Trophoblast cell (in vitro differentiated cells and primary cell): Measurements from ENCODE around the gene RASAL2.

Experiments
- DNase-seq, 2 donors: peaks; one replicate each; pipeline ENCODE4 v3.0.0-alpha.2; 2016
- H2AFZ ChIP-seq: 2 replicates; pipeline ENCODE4 v1.6.1; 2013; ENCODE audit warnings: low read length, moderate library complexity, mild to moderate bottlenecking; ENCODE audit not compliant: insufficient read depth, poor library complexity
- H2AK5ac ChIP-seq: 2 replicates; pipeline ENCODE4 v1.6.1; 2013; ENCODE audit warnings: mild to moderate bottlenecking, low read length
- H2BK120ac ChIP-seq: 2 replicates; pipeline ENCODE4 v1.6.1; 2013; ENCODE audit warnings: low read length, mild to moderate bottlenecking, moderate library complexity; ENCODE audit not compliant: insufficient read depth, poor library complexity
- H2BK12ac ChIP-seq: 2 replicates; pipeline ENCODE4 v1.6.1; 2013; ENCODE audit warnings: mild to moderate bottlenecking, low read length, moderate library complexity
- H2BK5ac ChIP-seq: 2 replicates; pipeline ENCODE4 v1.6.1; 2013; ENCODE audit warnings: low read length, low read depth, moderate library complexity, mild to moderate bottlenecking; ENCODE audit not compliant: poor library complexity
- H3K14ac ChIP-seq: 2 replicates; pipeline ENCODE4 v1.6.1; 2013; ENCODE audit warnings: mild to moderate bottlenecking, low read length
- H3K18ac ChIP-seq: 2 replicates; pipeline ENCODE4 v1.6.1; 2013; ENCODE audit warnings: mild to moderate bottlenecking, low read length
- H3K23ac ChIP-seq: 2 replicates; pipeline ENCODE4 v1.6.1; 2013; ENCODE audit warnings: low read length
- H3K27ac ChIP-seq: 2 replicates; pipeline ENCODE4 v1.5.1; 2013; ENCODE audit warnings: low read depth, mild to moderate bottlenecking, inconsistent platforms, low read length, moderate library complexity
- H3K27me3 ChIP-seq: 2 replicates; pipeline ENCODE4 v1.6.1; 2013; ENCODE audit warnings: inconsistent platforms, mild to moderate bottlenecking, low read length, moderate library complexity; ENCODE audit not compliant: insufficient read depth
- H3K36me3 ChIP-seq, 2 experiments: 1 replicate in 1 of 2; 2 replicates in 1 of 2; pipeline ENCODE4 v1.6.1; 2013; ENCODE audit warnings: low read length in 2 of 2, mild to moderate bottlenecking in 2 of 2, moderate library complexity in 1 of 2; ENCODE audit not compliant: insufficient read depth in 2 of 2, control insufficient read depth in 1 of 2
- H3K4ac ChIP-seq: 2 replicates; pipeline ENCODE4 v1.6.1; 2013; ENCODE audit warnings: low read depth, mild to moderate bottlenecking, low read length, moderate library complexity
- H3K4me1 ChIP-seq, 2 experiments: 1 replicate in 1 of 2; 2 replicates in 1 of 2; pipeline ENCODE4 v1.6.1; 2013; ENCODE audit warnings: low read length in 2 of 2, mild to moderate bottlenecking in 2 of 2, moderate library complexity in 1 of 2; ENCODE audit not compliant: insufficient read depth in 2 of 2, control insufficient read depth in 1 of 2
- H3K4me2 ChIP-seq: 2 replicates; pipeline ENCODE4 v1.6.1; 2013; ENCODE audit warnings: inconsistent platforms, mild to moderate bottlenecking, low read length, moderate library complexity
- H3K4me3 ChIP-seq: 2 replicates; pipeline ENCODE4 v1.5.1; 2013; ENCODE audit warnings: mild to moderate bottlenecking, low read depth, low read length, inconsistent platforms
- H3K79me1 ChIP-seq: one replicate; pipeline ENCODE4 v1.6.1; 2013; ENCODE audit warnings: low read length
- H3K79me2 ChIP-seq: 2 replicates; pipeline ENCODE4 v1.6.1; 2013; ENCODE audit warnings: low read length, mild to moderate bottlenecking; ENCODE audit not compliant: control insufficient read depth, insufficient read depth, poor library complexity
- H3K9ac ChIP-seq: 2 replicates; pipeline ENCODE4 v1.6.1; 2013; ENCODE audit warnings: mild to moderate bottlenecking, low read length
- H3K9me3 ChIP-seq: 2 replicates; pipeline ENCODE4 v1.6.1; 2013; ENCODE audit warnings: low read depth, mild to moderate bottlenecking, control low read depth, inconsistent platforms, low read length; ENCODE audit not compliant: insufficient read depth
- H4K12ac ChIP-seq: 2 replicates; pipeline ENCODE4 v1.6.1; 2013; ENCODE audit warnings: low read depth, mild to moderate bottlenecking, low read length, moderate library complexity
- H4K8ac ChIP-seq: 2 replicates; pipeline ENCODE4 v1.6.1; 2013; ENCODE audit warnings: low read depth, mild to moderate bottlenecking, low read length, moderate library complexity
- H4K91ac ChIP-seq: one replicate; pipeline ENCODE4 v1.6.1; 2013; ENCODE audit warnings: low read depth, mild to moderate bottlenecking, low read length, moderate library complexity
- WGBS: extraction: QIAGEN DNeasy Blood & Tissue Kit; methylation state at CpG from one replicate; pipeline ENCODE4 v1.1.7; 2013; ENCODE audit warnings: missing lambda C conversion rate; ENCODE audit not compliant: insufficient read length, insufficient coverage; ENCODE audit errors: extremely low coverage; 5-methylcytosine and 5-hydroxymethylcytosine counted together

The RASAL2 gene

DNA sequence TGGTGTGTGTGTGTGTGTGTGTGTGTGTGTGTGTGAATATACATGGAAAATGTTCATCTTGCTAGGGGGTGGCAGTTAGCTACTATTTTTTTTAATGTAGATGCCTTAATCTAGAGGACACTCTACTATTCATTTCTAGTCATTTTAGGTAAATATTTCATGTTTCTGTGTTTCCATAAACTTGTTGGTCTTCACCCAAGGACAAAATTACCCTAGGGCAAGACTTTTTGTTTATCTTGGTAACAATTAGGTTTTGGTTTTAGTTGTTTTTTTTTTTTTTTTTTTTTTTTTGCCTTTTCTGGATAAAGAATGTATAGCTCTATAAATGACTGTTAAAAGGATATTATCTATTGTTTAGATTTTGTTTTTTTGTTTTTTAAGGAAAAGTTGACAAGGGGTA lies 370.7 kb downstream of the RASAL2 start:
- no peak overlapping the region for H3K9ac ChIP-seq
- H3K4me3 ChIP-seq = no peak overlapping the region
- H3K4ac ChIP-seq = no peak overlapping the region
- no peaks in the 10 kb centered on the region for H3K9me3 ChIP-seq
- H4K8ac ChIP-seq = no peak overlapping the region
- DNase-seq = no peak
- no peak overlapping the region for H3K27ac ChIP-seq
- no peak overlapping the region for H4K91ac ChIP-seq
- no peak overlapping the region for H2BK5ac ChIP-seq
- no peak overlapping the region for H4K12ac ChIP-seq
- H3K79me2 ChIP-seq = no peaks in the 10 kb centered on the region
- no peak overlapping the region for H3K18ac ChIP-seq
- H2AK5ac ChIP-seq = no peak overlapping the region
- H3K36me3 ChIP-seq = peaks cover 8 to 13% of the 10 kb centered on the region in 2 experiments
- H3K14ac ChIP-seq = no peak overlapping the region
- no peaks in the 10 kb centered on the region for H3K27me3 ChIP-seq
- H2BK12ac ChIP-seq = no peak overlapping the region
- no peak overlapping the region for H2BK120ac ChIP-seq
- H3K23ac ChIP-seq = no peak overlapping the region
- H3K4me1 ChIP-seq = peaks cover 2% of the 10 kb centered on the region in 2 experiments
- H3K79me1 ChIP-seq = no peaks in the 10 kb centered on the region
- no peak overlapping the region for H3K4me2 ChIP-seq
- H2AFZ ChIP-seq = no peak overlapping the region

DNA sequence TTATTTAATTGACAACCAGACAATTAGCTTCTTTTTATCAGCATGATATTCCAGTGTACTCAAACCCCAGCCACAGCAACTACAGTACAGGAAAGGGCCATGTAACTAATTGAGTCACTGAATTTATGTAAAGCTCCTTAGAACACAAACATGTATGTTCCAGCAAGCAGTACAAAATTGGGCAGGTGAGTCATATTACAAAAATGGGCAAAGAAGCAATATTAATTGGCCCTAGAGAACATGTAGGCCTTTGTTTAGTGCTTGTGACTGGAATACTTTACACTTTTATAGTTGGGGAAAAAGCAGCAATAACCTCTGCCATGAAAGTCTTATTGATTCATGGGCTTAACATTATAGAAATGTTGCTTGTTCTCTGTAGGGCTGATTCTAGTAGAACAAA lies 371.1 kb downstream of the RASAL2 start:
- no peak overlapping the region for H4K12ac ChIP-seq
- no peak overlapping the region for H2BK5ac ChIP-seq
- no peak overlapping the region for H2AK5ac ChIP-seq
- H3K4ac ChIP-seq = no peak overlapping the region
- H2AFZ ChIP-seq = no peak overlapping the region
- no peak overlapping the region for H3K4me3 ChIP-seq
- H3K79me1 ChIP-seq = no peaks in the 10 kb centered on the region
- no peak overlapping the region for H3K9ac ChIP-seq
- H3K79me2 ChIP-seq = no peaks in the 10 kb centered on the region
- DNase-seq = peak in 1 of 2 donors; percentile 8
- H4K91ac ChIP-seq = no peak overlapping the region
- H4K8ac ChIP-seq = no peak overlapping the region
- H3K27ac ChIP-seq = no peak overlapping the region
- H3K27me3 ChIP-seq = no peaks in the 10 kb centered on the region
- no peak overlapping the region for H3K23ac ChIP-seq
- no peaks in the 10 kb centered on the region for H3K9me3 ChIP-seq
- H3K14ac ChIP-seq = no peak overlapping the region
- no peak overlapping the region for H3K4me2 ChIP-seq
- H3K36me3 ChIP-seq = peaks cover 8 to 13% of the 10 kb centered on the region in 2 experiments
- H2BK12ac ChIP-seq = no peak overlapping the region
- H2BK120ac ChIP-seq = no peak overlapping the region
- H3K4me1 ChIP-seq = peaks cover 2% of the 10 kb centered on the region in 2 experiments
- no peak overlapping the region for H3K18ac ChIP-seq

DNA sequence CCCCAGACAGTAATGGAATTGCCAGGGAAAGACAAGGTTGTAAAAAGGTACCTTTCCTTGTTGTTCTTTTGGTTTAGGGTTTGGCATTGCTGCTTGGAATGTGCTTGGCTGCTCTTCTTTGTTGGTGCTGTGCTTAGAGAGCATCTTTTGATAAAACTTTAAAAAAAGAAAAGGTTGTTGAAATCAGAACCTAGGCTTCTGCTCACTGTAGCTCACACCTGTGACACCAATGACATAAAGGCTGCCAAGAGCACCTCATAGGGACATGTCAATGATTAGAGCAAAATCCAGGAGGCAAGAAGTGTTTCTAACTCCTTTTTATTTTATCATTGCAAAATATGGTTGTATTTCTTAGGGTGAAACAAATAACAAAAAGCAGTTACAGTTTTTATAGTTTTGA lies 373.9 kb downstream of the RASAL2 start:
- Histone ChIP-seq H4K91ac (no peak overlapping the region), H2BK5ac (no peak overlapping the region), H3K18ac (no peak overlapping the region), H3K14ac (no peak overlapping the region), H3K4me2 (no peak overlapping the region), H2AK5ac (no peak overlapping the region), H3K9me3 (no peaks in the 10 kb centered on the region), H3K4ac (no peak overlapping the region), H3K27me3 (no peaks in the 10 kb centered on the region), H3K79me2 (no peaks in the 10 kb centered on the region), H4K8ac (no peak overlapping the region), H2BK12ac (no peak overlapping the region), H3K36me3 (peaks cover 8 to 20% of the 10 kb centered on the region in 2 experiments), H3K4me3 (no peak overlapping the region), H3K4me1 (peaks cover 2% of the 10 kb centered on the region in 2 experiments), H3K9ac (no peak overlapping the region), H2BK120ac (no peak overlapping the region), H3K79me1 (no peaks in the 10 kb centered on the region), H3K27ac (no peak overlapping the region), H3K23ac (no peak overlapping the region), H2AFZ (no peak overlapping the region), H4K12ac (no peak overlapping the region)
- DNase-seq = no peak

DNA sequence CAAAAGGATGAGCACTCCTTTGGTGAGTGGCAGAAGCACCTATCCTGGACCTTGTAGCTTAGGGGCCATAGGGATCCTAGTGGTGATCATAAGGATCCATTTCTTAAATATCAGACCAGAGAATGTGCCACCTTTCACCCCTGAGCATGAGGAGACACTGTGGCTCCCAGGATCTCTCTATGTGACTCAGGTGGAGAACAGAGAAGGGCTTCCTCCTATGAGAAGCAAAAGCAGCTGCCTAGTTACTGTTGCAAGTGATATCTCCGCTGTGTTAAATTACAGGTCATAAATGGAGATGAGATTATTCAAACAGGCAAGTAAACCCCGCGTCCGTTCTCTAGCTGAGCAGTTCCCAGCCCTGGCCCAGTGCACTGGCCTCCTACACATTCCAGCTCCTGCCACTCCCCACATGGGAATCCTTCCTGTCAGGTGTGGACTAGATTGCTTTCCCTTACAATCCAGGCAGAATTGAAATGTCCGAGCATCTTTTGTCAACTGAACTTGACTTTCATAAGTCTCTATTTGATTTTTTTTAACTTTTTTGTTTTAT lies 376.6 kb downstream of the RASAL2 start:
- no peak overlapping the region for H4K8ac ChIP-seq
- no peak overlapping the region for H2AFZ ChIP-seq
- no peaks in the 10 kb centered on the region for H3K79me2 ChIP-seq
- no peaks in the 10 kb centered on the region for H3K79me1 ChIP-seq
- WGBS = no CpG with 5 or more reads among the region's 5 CpGs
- peaks cover 9 to 23% of the 10 kb centered on the region in 2 experiments for H3K36me3 ChIP-seq
- H2BK5ac ChIP-seq = no peak overlapping the region
- H3K14ac ChIP-seq = no peak overlapping the region
- H3K27ac ChIP-seq = no peak overlapping the region
- peak; percentile 55 to 69 for DNase-seq
- H3K23ac ChIP-seq = no peak overlapping the region
- H4K12ac ChIP-seq = no peak overlapping the region
- no peak overlapping the region for H3K4me3 ChIP-seq
- no peaks in the 10 kb centered on the region for H3K9me3 ChIP-seq
- H3K4me1 ChIP-seq = peaks cover 0 to 2% of the 10 kb centered on the region in 2 experiments
- H3K9ac ChIP-seq = no peak overlapping the region
- no peak overlapping the region for H2BK12ac ChIP-seq
- no peak overlapping the region for H2BK120ac ChIP-seq
- H3K18ac ChIP-seq = no peak overlapping the region
- no peak overlapping the region for H4K91ac ChIP-seq
- no peak overlapping the region for H2AK5ac ChIP-seq
- no peaks in the 10 kb centered on the region for H3K27me3 ChIP-seq
- no peak overlapping the region for H3K4ac ChIP-seq
- no peak overlapping the region for H3K4me2 ChIP-seq
